ENCODE data around the gene PSMB2.

PSMB2 gene

GRCh38 chr1:35640380-35641232 lies 720 bp downstream of the PSMB2 start:
- DNase-seq = no peak

GRCh38 chr1:35637401-35637809 lies 3.9 kb downstream of the PSMB2 start:
- no peak for DNase-seq

- no peak for DNase-seq
These were observed 7.8 kb downstream of the PSMB2 start for GRCh38 chr1:35633547-35633946.

GRCh38 chr1:35631396-35631795 lies 9.9 kb downstream of the PSMB2 start:
- no peak for DNase-seq

- DNase-seq = no peak
These were observed 12.3 kb downstream of the PSMB2 start for GRCh38 chr1:35629051-35629450.

- no peak for DNase-seq
These were observed 17.5 kb downstream of the PSMB2 start for GRCh38 chr1:35623832-35624231.

- no peak for DNase-seq
These were observed 18.7 kb downstream of the PSMB2 start for GRCh38 chr1:35622510-35623178.

GRCh38 chr1:35619237-35620121 lies 21.8 kb downstream of the PSMB2 start:
- no peak for DNase-seq

GRCh38 chr1:35615440-35615839 lies 25.9 kb downstream of the PSMB2 start:
- no peak for DNase-seq

- DNase-seq = no peak
These were observed 29.7 kb downstream of the PSMB2 start for GRCh38 chr1:35611655-35612054.

- DNase-seq = no peak
These were observed 35.5 kb downstream of the PSMB2 start for GRCh38 chr1:35605867-35606182.

- no peak for DNase-seq
These were observed 36.1 kb downstream of the PSMB2 start for GRCh38 chr1:35605071-35605866.

GRCh38 chr1:35603941-35604340 lies 37.4 kb downstream of the PSMB2 start:
- DNase-seq = no peak

GRCh38 chr1:35603468-35603867 lies 37.9 kb downstream of the PSMB2 start:
- DNase-seq = no peak

- DNase-seq = no peak
These were observed 40.7 kb downstream of the PSMB2 start for GRCh38 chr1:35600593-35600992.

- DNase-seq = no peak
These were observed 41.9 kb downstream of the PSMB2 start for GRCh38 chr1:35599411-35599810.

GRCh38 chr1:35598895-35599294 lies 42.4 kb downstream of the PSMB2 start:
- DNase-seq = no peak

- no peak for DNase-seq
These were observed 43.5 kb downstream of the PSMB2 start for GRCh38 chr1:35597870-35598269.

GRCh38 chr1:35595684-35596083 lies 45.6 kb downstream of the PSMB2 start:
- DNase-seq = no peak

GRCh38 chr1:35594005-35594760 lies 47.1 kb downstream of the PSMB2 start:
- DNase-seq = peak; percentile 41

- DNase-seq = peak; percentile 50
These were observed 48.1 kb downstream of the PSMB2 start for GRCh38 chr1:35592991-35593769.

Measured in activated CD8-positive, alpha-beta memory T cell treated with anti-CD3 and anti-CD28 coated beads, Interleukin-2, amount 50 U/mL, for 48 hours (primary cell).